Activated T-cell treated with anti-CD3 and anti-CD28 coated beads for 1 hour (primary cell): ENCODE data around the gene LDLRAD2.
"Not testable (repeated sequence)": the region's sequence is repeated elsewhere in the genome, so short reads cannot be mapped to it uniquely, and the experiment has no call there.

ENCODE experiments used
- DNase-seq: peaks from one replicate; pipeline ENCODE4 v3.0.0-alpha.2; 2020; ENCODE audit warnings: low read depth

LDLRAD2 gene

DNA sequence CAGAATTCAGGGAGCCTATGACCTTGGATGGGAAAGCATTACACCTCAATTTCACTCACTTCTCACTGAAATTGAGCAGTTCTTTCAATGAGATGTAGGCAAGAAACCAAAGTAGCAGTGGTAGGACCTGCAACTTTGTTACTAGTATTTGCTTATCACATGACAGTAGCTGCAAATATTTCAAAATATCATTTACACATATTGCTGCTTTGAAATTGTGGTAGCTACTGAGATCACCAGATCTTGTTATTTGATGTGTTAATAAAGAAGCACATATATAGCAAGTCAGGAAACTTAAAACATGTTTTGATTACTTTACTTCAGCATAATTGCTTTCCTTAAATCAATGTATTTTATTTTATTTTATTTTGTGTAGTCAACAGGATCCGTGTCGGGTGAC lies 12.9 kb downstream of the LDLRAD2 start:
- DNase-seq: no peak

DNA sequence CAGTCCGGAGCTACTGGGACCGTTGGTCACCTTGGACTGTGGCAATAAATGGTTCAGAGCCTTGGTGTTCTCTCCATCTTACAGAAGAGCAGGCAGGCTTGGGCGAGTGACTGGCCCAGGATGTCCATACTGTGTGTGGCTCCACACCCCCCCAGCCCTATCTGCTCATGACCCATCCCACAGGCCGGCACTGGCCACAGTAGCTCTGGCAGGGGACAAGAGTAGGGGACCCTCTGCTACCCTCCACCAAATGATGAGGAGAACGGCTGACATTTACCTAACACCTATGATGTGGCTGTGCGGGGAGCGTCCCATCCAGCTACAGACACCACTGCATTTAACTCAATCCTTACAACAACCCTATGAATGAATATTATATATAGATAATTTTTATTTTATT lies 13.3 kb downstream of the LDLRAD2 start:
- DNase-seq: no peak

DNA sequence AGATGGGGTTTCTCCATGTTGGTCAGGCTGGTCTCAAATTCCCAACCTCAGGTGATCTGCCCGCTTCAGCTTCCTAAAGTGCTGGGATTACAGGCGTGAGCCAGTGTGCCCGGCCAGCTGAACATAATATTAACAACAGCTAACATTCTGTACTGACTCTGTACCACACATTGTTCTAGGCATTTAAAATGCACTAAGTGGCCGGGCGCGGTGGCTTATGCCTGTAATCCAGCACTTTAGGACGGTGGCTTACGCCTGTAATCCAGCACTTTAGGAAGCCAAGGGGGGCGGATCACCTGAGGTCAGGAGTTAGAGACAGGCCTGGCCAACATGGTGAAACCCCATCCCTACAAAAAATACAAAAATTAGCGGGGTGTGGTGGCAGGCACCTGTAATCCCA lies 14.6 kb downstream of the LDLRAD2 start:
- not testable (repeated sequence) for DNase-seq

DNA sequence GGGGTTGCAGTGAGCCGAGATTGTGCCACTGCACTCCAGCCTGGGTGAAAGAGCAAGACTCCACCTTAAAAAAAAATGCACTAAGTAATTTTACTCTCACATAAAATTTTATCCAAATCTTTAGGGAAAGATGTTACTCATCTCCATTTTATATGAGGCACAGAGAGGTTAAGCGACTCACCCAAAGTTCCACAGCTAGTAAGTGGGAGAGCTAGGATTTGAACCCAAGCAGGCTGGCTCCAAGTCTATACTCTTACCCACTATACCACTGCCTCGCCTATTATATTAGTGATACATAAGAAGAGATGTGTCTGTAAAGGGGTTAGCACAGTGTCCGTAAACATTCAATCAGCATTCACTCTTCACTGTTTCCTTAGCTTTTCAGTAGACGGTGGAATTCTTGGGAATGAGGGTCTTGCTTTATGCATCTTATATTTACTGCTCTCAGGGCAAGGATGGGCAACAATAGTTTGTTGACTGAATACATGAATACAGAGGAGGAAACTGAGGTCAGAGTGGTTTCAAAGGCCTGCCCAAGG lies 15.1 kb downstream of the LDLRAD2 start:
- no peak for DNase-seq

- DNase-seq: no peak
These were observed 16.0 kb downstream of the LDLRAD2 start for GRCh38 chr1:21828075-21828474.

DNA sequence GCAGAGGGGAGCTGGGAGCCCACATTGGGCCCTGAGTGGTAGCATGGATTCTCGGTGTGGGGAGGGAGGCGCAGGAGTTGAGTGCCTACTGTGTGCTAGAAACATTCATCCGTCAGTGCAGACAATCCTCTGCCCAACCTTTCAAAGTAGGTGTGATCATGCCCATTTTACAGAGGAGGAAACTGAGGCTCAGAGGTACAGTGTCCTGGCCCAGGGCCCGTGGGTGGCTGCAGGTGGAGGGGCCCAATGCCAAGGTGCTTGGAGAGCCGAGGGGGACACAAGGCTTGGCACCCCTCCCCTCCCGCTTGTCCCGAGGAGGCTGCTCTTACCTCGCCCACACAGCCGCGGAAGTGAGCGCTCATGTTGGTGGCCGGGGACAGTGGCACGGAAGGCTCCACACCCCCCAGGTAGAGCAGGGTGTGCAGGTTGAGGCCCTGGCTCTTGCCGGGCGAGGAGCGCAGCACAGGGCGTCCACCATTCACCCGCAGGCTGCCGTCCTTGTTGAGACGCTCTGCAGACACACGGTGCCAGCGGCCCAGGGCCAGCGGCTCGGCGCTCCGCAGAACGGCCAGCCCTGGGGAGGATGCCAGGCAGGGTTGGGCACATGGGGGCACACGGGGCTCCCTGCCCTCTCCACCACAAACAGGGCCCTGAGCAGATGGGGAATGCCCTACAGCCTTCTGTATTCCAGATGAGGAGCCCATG lies 16.6 kb downstream of the LDLRAD2 start:
- DNase-seq: no peak

- DNase-seq: no peak
These were observed 17.2 kb downstream of the LDLRAD2 start for GRCh38 chr1:21829294-21829693.

GRCh38 chr1:21830792-21831453 lies 18.9 kb downstream of the LDLRAD2 start:
- no peak for DNase-seq

- no peak for DNase-seq
These were observed 19.4 kb downstream of the LDLRAD2 start for GRCh38 chr1:21831454-21831970.

DNA sequence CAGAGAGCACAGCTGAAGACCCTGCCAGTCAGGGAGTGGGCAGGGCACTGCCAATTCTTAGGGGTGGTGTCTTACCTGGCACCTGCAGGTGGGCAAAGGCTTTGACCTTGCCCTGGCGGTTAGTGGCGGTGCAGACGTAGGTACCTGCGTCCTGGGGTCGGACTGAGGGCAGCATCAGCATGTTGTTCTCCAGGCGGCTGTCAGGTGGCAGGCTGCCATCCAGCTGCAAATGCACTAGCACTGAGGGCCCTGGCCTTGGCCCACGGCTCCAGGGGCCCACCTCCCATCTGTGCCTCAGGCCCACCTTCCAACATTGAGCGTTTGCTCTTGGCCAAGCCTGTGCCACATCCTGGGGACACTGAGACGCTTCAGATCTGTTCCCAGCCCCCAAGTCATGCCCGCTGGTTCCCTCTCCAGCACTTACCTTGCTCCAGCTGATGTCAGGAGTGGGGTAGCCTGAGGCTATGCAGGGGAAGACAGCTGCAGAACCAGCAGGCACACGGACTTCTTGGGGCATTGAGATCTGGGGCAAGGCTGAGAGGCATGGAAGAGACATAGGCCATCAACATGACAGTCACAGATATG lies 21.4 kb downstream of the LDLRAD2 start:
- no peak for DNase-seq

- DNase-seq: no peak
These were observed 22.0 kb downstream of the LDLRAD2 start for GRCh38 chr1:21834094-21834493.

GRCh38 chr1:21834666-21835065 lies 22.6 kb downstream of the LDLRAD2 start:
- DNase-seq: no peak

GRCh38 chr1:21836010-21836409 lies 23.9 kb downstream of the LDLRAD2 start:
- DNase-seq: no peak

DNA sequence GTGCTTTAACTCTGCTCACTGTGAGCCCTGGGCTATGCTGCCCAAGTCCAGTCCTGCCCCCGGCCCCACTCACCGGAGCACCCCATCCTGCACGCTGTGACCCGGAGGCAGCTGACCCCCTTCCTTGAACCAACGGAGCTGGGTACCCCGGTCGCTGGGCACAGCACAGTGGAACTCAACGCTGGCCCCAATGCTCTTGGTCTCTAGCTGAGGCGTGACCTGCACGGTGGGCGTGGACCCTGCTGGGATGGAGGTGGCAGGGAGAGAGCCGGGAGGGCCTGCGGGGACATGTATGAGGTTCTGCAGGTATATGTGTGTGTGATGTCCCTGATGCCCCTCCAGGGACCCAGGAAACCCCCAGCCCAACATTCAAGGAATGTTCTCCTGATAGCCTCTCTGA lies 24.7 kb downstream of the LDLRAD2 start:
- DNase-seq: no peak

- no peak for DNase-seq
These were observed 25.4 kb downstream of the LDLRAD2 start for GRCh38 chr1:21837476-21837875.

DNA sequence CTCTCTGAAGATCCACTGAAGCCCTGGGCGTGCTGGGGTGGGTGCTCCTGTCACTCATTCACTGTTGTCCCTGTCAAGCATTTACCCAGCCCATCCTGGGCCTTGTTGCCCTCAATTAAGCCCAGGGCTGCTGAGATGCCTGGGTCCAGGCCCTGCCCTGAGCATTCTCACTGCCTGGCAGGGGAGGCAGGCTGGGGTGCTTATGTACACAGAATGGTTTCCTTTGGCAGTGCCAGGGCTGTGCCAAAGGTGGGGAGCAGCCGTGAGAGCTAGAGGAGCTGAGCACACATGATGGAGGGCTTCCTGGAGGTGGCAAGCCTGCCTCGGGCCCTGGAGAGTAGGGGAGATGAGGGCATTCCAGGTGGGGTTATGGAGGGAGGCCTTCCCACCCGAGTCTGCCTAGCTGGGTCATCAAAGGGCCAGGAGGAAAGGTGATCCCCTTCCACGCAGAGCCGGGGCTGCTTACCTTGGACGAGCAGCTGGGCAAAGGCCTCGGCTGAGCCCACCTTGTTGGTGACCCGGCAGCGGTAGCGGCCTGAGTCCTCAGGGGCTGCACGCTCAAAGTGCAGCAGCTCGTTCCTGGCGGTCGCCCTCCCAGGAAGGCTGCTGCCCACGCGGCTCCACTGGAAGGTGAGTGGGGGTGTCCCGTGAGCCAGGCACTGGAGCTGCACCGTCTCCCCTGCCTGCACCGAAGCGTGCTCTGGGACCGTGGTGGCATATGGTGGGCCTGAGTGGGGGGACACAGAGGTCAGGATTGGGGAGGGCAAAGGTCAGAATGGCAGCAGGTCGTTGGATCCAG lies 26.5 kb downstream of the LDLRAD2 start:
- DNase-seq: no peak

DNA sequence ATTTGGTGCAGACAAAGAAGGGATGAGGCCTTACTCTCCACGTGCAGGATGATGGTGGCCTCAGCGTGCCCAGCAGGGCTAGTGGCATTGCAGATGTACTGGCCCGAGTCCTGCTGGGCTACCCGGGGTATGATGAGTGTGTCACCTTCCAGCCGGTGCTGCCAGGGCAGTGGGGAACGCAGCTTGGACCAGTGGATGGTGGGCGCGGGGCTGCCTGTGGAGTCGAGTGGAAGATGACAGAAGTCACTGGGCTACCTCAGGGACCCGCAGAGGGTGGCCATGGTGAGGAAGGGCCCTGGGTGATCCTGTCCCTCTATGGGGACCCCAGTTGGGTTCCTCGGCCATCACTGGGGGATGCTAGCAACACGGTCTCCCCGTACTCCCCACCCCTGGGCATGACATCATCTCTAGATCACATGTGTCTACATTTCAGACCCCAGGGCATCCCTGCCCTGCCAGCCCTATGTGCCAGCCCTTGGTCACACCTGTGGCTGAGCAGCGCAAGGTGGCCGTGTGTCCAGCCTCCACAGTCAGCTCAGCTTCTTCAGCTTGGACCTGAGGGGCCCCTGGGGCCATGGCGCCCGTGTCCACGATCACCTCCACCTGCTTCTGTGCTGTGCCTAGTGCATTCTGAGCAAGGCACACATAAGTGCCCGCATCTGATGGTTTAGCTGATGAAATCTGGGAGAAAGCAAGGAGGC lies 27.4 kb downstream of the LDLRAD2 start:
- DNase-seq: no peak

DNA sequence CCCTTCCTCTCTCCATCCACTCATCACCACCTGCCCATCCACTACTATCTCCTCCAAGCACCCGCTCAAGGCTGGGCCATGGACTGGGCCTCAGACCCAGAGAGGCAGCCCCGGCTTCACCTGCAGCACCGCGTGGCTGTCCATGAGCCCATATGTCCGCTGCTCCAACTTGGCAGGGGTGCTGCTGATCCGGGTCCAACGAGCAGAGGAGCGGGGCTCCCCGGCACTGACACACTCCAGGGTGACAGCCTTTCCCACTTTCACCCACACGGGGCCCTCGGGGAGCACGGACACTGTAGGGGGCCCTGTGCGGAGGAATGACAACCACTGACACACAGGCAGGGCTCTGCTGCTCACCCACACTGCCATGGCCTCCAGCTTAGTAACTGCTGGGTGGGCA lies 28.9 kb downstream of the LDLRAD2 start:
- DNase-seq: no peak

DNA sequence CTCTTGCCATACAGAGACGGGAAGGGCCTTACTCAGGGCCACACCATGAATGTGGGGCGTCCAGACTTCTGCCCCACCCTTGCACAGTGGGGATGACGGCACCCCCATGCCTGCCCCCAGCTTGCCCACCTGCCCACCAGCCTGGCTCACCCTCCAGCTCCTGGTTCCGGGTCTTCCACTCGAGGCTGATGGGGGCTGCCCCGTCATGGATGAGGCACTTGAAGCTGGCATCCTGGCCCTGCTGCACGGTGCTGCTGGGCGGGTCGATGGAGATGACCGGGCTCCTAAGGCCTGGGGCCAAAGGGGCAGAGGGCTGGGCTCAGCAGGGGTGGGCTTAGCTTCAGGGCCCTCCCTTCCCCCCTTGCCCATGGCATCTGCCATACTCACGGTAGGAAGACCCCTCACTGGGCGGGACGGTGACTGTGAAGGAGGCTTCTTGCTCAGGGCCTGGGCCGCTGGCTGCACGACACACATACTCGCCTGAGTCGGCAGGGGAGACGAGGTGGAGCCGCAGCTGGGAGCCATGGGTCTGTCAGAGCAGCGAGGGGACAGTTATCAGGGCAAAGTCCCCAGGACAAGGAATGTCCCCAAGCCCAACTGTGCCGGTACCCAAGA lies 29.9 kb downstream of the LDLRAD2 start:
- DNase-seq: no peak

DNA sequence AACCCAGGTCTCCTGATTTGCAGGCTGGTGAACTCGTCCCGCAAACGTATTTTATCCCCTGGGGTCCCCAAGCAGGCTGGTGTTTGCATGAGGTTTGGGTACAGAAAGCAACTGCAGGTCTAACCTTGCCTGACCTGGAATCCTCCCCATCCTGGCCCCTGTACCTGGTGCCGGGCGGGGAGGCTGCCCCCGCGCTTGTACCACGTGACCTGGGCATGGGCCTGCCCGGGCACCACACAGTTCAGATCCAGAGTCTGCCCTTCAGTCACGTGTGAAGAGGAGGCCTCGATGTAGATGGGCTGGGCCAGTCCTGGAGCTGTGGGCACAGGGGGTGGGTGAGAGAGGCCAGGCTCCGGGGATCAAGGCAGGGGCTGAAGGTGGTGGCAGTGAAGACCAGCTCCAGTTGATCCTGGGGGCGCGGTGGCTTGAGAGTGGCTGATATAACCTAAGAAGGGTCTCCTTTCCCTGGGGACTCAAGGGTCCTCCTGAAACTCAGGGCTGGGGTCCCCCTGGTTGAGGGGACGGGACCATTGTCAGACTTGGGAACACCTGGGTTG lies 30.6 kb downstream of the LDLRAD2 start:
- no peak for DNase-seq

DNA sequence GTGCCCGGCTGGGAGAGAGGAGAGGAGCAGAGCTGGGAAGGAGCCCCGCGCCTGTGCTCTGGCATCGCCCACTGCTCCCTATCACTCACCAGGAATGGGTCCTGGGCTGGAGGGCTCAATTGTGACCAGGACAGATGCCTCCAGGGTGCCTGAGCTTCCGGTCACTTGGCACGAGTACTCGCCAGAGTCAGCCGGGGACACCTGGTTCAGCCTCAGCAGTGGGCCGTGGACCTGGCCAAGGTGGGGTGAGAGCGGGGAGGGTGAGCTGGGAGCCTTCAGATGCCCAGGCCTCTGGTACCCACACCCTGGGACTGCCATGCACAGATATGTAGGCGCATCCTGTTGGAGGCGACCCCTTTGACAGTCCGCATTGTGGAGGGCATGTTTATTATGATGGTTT lies 31.1 kb downstream of the LDLRAD2 start:
- DNase-seq: no peak
